MCF 10A (cell line): ENCODE measurements around the gene CAMK1D. TPM values are rescaled to one million over a fixed set of nuclear protein-coding genes. Genes with fewer than 3 reads are reported as not detected.

Experiments
- BruUV-seq: library from RNA; stranded (reverse); fragments of 400-500 nt; replicated peaks from 2 replicates; lab custom pipeline; 2021; lab: Mats Ljungman, UMichigan
- CTCF ChIA-PET: fragments of 300-600 bp; sonication (Branson Sonifier 250); formaldehyde crosslinking; extraction: SDS; loops from one replicate; lab custom pipeline; 2021; ENCODE audit warnings: antibody characterized with exemption, inconsistent platforms; lab: Yijun Ruan, JAX
- POLR2A ChIA-PET: fragments of 300-600, 350-650 bp; sonication (Branson Sonifier 250); formaldehyde crosslinking; extraction: SDS; loops from one replicate; lab custom pipeline; 2020; ENCODE audit warnings: antibody characterized with exemption, inconsistent platforms; lab: Yijun Ruan, JAX
- DNase-seq: peaks from one replicate; pipeline ENCODE4 v3.0.0-alpha.2; 2018; ENCODE audit not compliant: unreplicated experiment
- H3K27ac Mint-ChIP-seq: one replicate; pipeline ENCODE4 v1.8.0; 2022; ENCODE audit warnings: mild to moderate bottlenecking, low read depth, mixed read lengths; ENCODE audit not compliant: unreplicated experiment
- H3K27me3 Mint-ChIP-seq: one replicate; pipeline ENCODE4 v1.8.0; 2022; ENCODE audit warnings: mixed read lengths; ENCODE audit not compliant: insufficient read depth, unreplicated experiment
- H3K36me3 Mint-ChIP-seq: one replicate; pipeline ENCODE4 v1.8.0; 2022; ENCODE audit warnings: mild to moderate bottlenecking, moderate library complexity, mixed read lengths; ENCODE audit not compliant: insufficient read depth, unreplicated experiment
- H3K4me1 Mint-ChIP-seq: one replicate; pipeline ENCODE4 v1.8.0; 2022; ENCODE audit warnings: mixed read lengths; ENCODE audit not compliant: insufficient read depth, unreplicated experiment
- H3K4me3 Mint-ChIP-seq: one replicate; pipeline ENCODE4 v1.8.0; 2022; ENCODE audit warnings: mild to moderate bottlenecking, moderate library complexity, mixed read lengths; ENCODE audit not compliant: unreplicated experiment
- H3K9me3 Mint-ChIP-seq: one replicate; pipeline ENCODE4 v1.8.0; 2022; ENCODE audit warnings: mixed read lengths; ENCODE audit not compliant: unreplicated experiment
- CTCF ChIP-seq: fragments of 200-600 bp; IDR thresholded peaks from one replicate; pipeline ENCODE4 v1.8.0; 2022; ENCODE audit warnings: antibody characterized with exemption, mild to moderate bottlenecking; ENCODE audit not compliant: unreplicated experiment
- intact Hi-C: fragments of 100-400 bp; cut with micrococcal nuclease; formaldehyde crosslinking; loops from 2 replicates; pipeline ENCODE4 v1.14.1; 2022
- total RNA-seq: library from RNA; stranded (reverse); gene quantifications from 2 replicates; pipeline ENCODE4 v1.2.3, GENCODE V29; 2022

CAMK1D gene
- total RNA-seq, 1 experiment from 2014 or later = 1.7 TPM

GRCh38 chr10:12364559-12364958 is 15.2 kb downstream of the CAMK1D start:
- POLR2A ChIA-PET = no interaction called here
- Mint-ChIP-seq H3K4me3 (no peak overlapping the region), H3K27ac (no peak overlapping the region), H3K27me3 (no peaks in the 10 kb centered on the region), H3K4me1 (peaks cover 5% of the 10 kb centered on the region), H3K9me3 (no peaks in the 10 kb centered on the region), H3K36me3 (no peaks in the 10 kb centered on the region)
- BruUV-seq = no TSS peak
- DNase-seq = no peak
- CTCF ChIA-PET = no interaction called here
- TF ChIP-seq CTCF = no peak
- intact Hi-C loops = no loop called here

GRCh38 chr10:12367272-12367671 is 17.9 kb downstream of the CAMK1D start:
- no peak overlapping the region for H3K27ac Mint-ChIP-seq
- intact Hi-C loops = no loop called here
- peaks cover 5% of the 10 kb centered on the region for H3K4me1 Mint-ChIP-seq
- no peaks in the 10 kb centered on the region for H3K9me3 Mint-ChIP-seq
- no peaks in the 10 kb centered on the region for H3K36me3 Mint-ChIP-seq
- no TSS peak for BruUV-seq
- DNase-seq = no peak
- ChIA-PET POLR2A (interaction anchor here (0.8 kb wide), 1 partner anchor 9 kb away, joined by 3 read pairs; no protein-coding TSS in a partner anchor), CTCF (no interaction called here)
- no peak overlapping the region for H3K4me3 Mint-ChIP-seq
- TF ChIP-seq CTCF = no peak
- H3K27me3 Mint-ChIP-seq = no peaks in the 10 kb centered on the region

GRCh38 chr10:12369982-12370381 is 20.6 kb downstream of the CAMK1D start:
- H3K4me3 Mint-ChIP-seq = no peak overlapping the region
- no peaks in the 10 kb centered on the region for H3K9me3 Mint-ChIP-seq
- ChIA-PET CTCF (interaction anchor here (0.6 kb wide), 1 partner anchor 705 kb away, joined by 3 read pairs; no protein-coding TSS in a partner anchor), POLR2A (no interaction called here)
- no peaks in the 10 kb centered on the region for H3K27me3 Mint-ChIP-seq
- H3K4me1 Mint-ChIP-seq = peaks cover 5% of the 10 kb centered on the region
- no TSS peak for BruUV-seq
- DNase-seq = no peak
- TF ChIP-seq CTCF = no peak
- intact Hi-C loops = no loop called here
- H3K27ac Mint-ChIP-seq = no peak overlapping the region
- no peaks in the 10 kb centered on the region for H3K36me3 Mint-ChIP-seq

- BruUV-seq = no TSS peak
- DNase-seq = no peak
- H3K27ac Mint-ChIP-seq = no peak overlapping the region
- no peak for TF ChIP-seq CTCF
- H3K9me3 Mint-ChIP-seq = no peaks in the 10 kb centered on the region
- no peak overlapping the region for H3K4me3 Mint-ChIP-seq
- no peaks in the 10 kb centered on the region for H3K36me3 Mint-ChIP-seq
- no peaks in the 10 kb centered on the region for H3K4me1 Mint-ChIP-seq
- ChIA-PET POLR2A (no interaction called here), CTCF (no interaction called here)
- no peaks in the 10 kb centered on the region for H3K27me3 Mint-ChIP-seq
- intact Hi-C loops = no loop called here
Observed at GRCh38 chr10:12372846-12373245, 23.5 kb downstream of the CAMK1D start.
